Measurements from ENCODE around the gene TMPRSS7.

Gene TMPRSS7

GRCh38 chr3:112128843-112129727, 94.5 kb downstream of the TMPRSS7 start:
- DNase-seq (ENCODE audit: low read depth in 2 of 2), result no peak

- DNase-seq (ENCODE audit: low read depth in 2 of 2), result no peak
Measured at GRCh38 chr3:112129925-112130637, 95.5 kb downstream of the TMPRSS7 start.

- DNase-seq (ENCODE audit: low read depth in 2 of 2), result no peak
Measured at GRCh38 chr3:112130638-112130993, 96.1 kb downstream of the TMPRSS7 start.

Data from stimulated activated CD8-positive, alpha-beta memory T cell treated with anti-CD3 and anti-CD28 coated beads, Interleukin-7, amount 100 ng/mL, for 1 hour (primary cell).